Peyer's patch (tissue), 4 donors: ENCODE measurements around the gene SLC4A1AP.

ENCODE experiments used
- POLR2A ChIP-seq, 2 donors: fragments of 450-650 bp; IDR thresholded peaks; one replicate each; pipeline ENCODE4 v1.5.1; 2017; ENCODE audit warnings: antibody characterized with exemption in 2 of 2, mild to moderate bottlenecking in 2 of 2, moderate library complexity in 2 of 2
- TF ChIP-seq, protein P1 (sequence below), 6 experiments: fragments of 450-650 bp in 4 of 6; fragments of 200-600 bp in 2 of 6; sonication (generic) in 1 of 6; IDR thresholded peaks; one replicate each; pipeline ENCODE4 v1.5.1; 2017 to 2019; ENCODE audit warnings: antibody characterized with exemption in 6 of 6, mild to moderate bottlenecking in 3 of 6, moderate library complexity in 1 of 6

DNA sequence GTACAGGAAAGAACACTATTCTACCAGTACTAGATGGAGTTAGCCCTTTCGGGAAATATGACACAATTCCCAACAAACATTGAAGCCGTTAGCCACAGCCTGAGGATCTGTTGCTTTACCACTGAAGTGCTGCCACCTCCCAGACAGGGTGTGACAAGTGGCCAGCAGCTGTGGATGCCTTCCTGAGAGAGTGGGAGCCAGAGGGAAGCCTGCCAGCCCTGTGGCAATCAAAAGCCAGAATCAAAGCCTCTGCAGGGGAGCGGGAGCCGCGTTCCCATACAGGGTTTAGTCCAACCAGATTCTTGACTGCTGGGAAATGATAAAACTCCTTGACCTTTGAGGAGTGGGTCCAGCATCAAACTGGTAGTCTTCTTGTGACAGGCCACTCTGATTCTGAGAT is 38.0 kb downstream of the SLC4A1AP start:
- TF ChIP-seq, protein P1, sequence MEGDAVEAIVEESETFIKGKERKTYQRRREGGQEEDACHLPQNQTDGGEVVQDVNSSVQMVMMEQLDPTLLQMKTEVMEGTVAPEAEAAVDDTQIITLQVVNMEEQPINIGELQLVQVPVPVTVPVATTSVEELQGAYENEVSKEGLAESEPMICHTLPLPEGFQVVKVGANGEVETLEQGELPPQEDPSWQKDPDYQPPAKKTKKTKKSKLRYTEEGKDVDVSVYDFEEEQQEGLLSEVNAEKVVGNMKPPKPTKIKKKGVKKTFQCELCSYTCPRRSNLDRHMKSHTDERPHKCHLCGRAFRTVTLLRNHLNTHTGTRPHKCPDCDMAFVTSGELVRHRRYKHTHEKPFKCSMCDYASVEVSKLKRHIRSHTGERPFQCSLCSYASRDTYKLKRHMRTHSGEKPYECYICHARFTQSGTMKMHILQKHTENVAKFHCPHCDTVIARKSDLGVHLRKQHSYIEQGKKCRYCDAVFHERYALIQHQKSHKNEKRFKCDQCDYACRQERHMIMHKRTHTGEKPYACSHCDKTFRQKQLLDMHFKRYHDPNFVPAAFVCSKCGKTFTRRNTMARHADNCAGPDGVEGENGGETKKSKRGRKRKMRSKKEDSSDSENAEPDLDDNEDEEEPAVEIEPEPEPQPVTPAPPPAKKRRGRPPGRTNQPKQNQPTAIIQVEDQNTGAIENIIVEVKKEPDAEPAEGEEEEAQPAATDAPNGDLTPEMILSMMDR (IDR thresholded peaks at IDR 0.05): no peak
- TF ChIP-seq POLR2A (IDR thresholded peaks at IDR 0.05): no peak
